ENCODE data around the gene C1orf185. TPM values are rescaled to one million over a fixed set of nuclear protein-coding genes. Genes with fewer than 3 reads are reported as not detected.
A peak's percentile ranks its signal among the peaks of the same experiment; 100 is the strongest.

C1orf185 gene
- total and polyA plus RNA-seq, 2 of the 4 experiments (the other 2 are of a cell fraction) = not detected

GRCh38 chr1:51188230-51188629 is 86.2 kb downstream of the C1orf185 start:
- POLR2A ChIA-PET (ENCODE audit: unreplicated experiment) = no interaction called here
- H2BK120ac ChIP-seq (ENCODE audit: low read depth, low read length) = no peak overlapping the region
- CTCF ChIA-PET = interaction anchor here (1.1 to 4.1 kb wide), 3 partner anchors 14 to 414 kb away, joined by 3 to 21 read pairs (median 4); no protein-coding TSS in a partner anchor
- no peak for ATAC-seq (ENCODE audit: low read depth)
- no peak overlapping the region for H4K91ac ChIP-seq (ENCODE audit: insufficient read depth, low read depth, low read length)
- H4K5ac ChIP-seq (ENCODE audit: low read depth, low read length) = no peak overlapping the region
- H3K27ac ChIP-seq (ENCODE audit: insufficient read depth, low read length) = no peak overlapping the region
- in situ Hi-C loops (cut with MboI; ENCODE audit: low sequenced_read_pairs) (loop anchor here (25.0 kb wide), 1 partner anchor 826 kb away; no protein-coding TSS in a partner anchor), intact Hi-C loops (cut with micrococcal nuclease) (loop anchor here (2.0 to 5.0 kb wide), 3 partner anchors 101 to 821 kb away; no protein-coding TSS in a partner anchor), dilution Hi-C loops (cut with HindIII; ENCODE audit: low sequenced_read_pairs, unreplicated experiment) (no loop called here)
- DNase-seq = no peak
- no peak overlapping the region for H2AK9ac ChIP-seq (replicated peaks; ENCODE audit: low read depth, low read length, poor library complexity)
- H3K4ac ChIP-seq (ENCODE audit: low read depth, low read length) = no peak overlapping the region
- H3K56ac ChIP-seq (ENCODE audit: extremely low read depth, insufficient read depth, low read length) = no peak overlapping the region
- TF ChIP-seq FOS (IDR thresholded peaks at IDR 0.05; ENCODE audit: low read depth, low read length) (no peak), MAFK (IDR thresholded peaks at IDR 0.05; ENCODE audit: low read depth, low read length) (peak; percentile 87)
- no peaks in the 10 kb centered on the region for H3K79me1 ChIP-seq (ENCODE audit: low read depth in 1 of 2, low read length in 2 of 2)
- H3K4me2 ChIP-seq (ENCODE audit: low read depth, low read length) = no peak overlapping the region
- no peaks in the 10 kb centered on the region for H3K36me3 ChIP-seq (ENCODE audit: control insufficient read depth, insufficient read depth, low read length)
- no peak overlapping the region for H2BK5ac ChIP-seq (ENCODE audit: low read depth, low read length, poor library complexity, severe bottlenecking)
- H3K9me1 ChIP-seq (ENCODE audit: insufficient read depth, low read length) = no peaks in the 10 kb centered on the region
- H3K27me3 ChIP-seq (ENCODE audit: control insufficient read depth, insufficient read depth, low read length) = peaks cover 3% of the 10 kb centered on the region
- H3K4me3 ChIP-seq (ENCODE audit: insufficient read depth, low read depth, low read length) = no peak overlapping the region
- H2AFZ ChIP-seq (replicated peaks; ENCODE audit: low read length, poor library complexity) = no peak overlapping the region
- H3K23ac ChIP-seq (ENCODE audit: low read depth, low read length) = no peak overlapping the region
- no peaks in the 10 kb centered on the region for H3K4me1 ChIP-seq (ENCODE audit: control insufficient read depth, insufficient read depth, low read length)
- H2BK20ac ChIP-seq (ENCODE audit: low read depth, low read length) = no peak overlapping the region
- H3K14ac ChIP-seq (replicated peaks; ENCODE audit: low read depth, low read length) = no peak overlapping the region
- H4K8ac ChIP-seq (ENCODE audit: low read depth in 2 of 2, low read length in 2 of 2) = no peak overlapping the region
- H3K9me3 ChIP-seq (ENCODE audit: control insufficient read depth, insufficient read depth, low read length) = no peaks in the 10 kb centered on the region
- H2AK5ac ChIP-seq (ENCODE audit: low read depth, low read length) = no peak overlapping the region
- no peaks in the 10 kb centered on the region for H4K20me1 ChIP-seq (ENCODE audit: insufficient read depth, low read length)
- no TSS peak for BruUV-seq (replicated peaks)
- no peak overlapping the region for H2BK15ac ChIP-seq (ENCODE audit: low read depth, low read length)
- H3K9ac ChIP-seq (ENCODE audit: low read depth, low read length) = no peak overlapping the region
- no peak overlapping the region for H3K18ac ChIP-seq (ENCODE audit: low read depth, low read length)
